Measurements from ENCODE around the gene MAGEB10.
"Not testable (repeated sequence)": the region's sequence is repeated elsewhere in the genome, so short reads cannot be mapped to it uniquely, and the experiment has no call there.

Gene MAGEB10

GRCh38 chrX:27796640-27797257 is 11.0 kb upstream of the MAGEB10 start:
- Histone ChIP-seq H3K27me3 (ENCODE audit: control insufficient read depth in 1 of 2, insufficient read depth in 1 of 2, low read length in 2 of 2) (no peaks in the 10 kb centered on the region), H3K4me3 (ENCODE audit: insufficient read depth in 1 of 2, low read depth in 1 of 2, low read length in 2 of 2) (no peak overlapping the region), H3K4ac (ENCODE audit: low read depth in 1 of 2, low read length in 2 of 2) (no peak overlapping the region), H3K23ac (ENCODE audit: low read length in 2 of 2) (no peak overlapping the region), H2BK15ac (ENCODE audit: low read depth, poor library complexity, severe bottlenecking) (no peak overlapping the region), H3K79me1 (replicated peaks; ENCODE audit: low read length, poor library complexity, severe bottlenecking) (no peaks in the 10 kb centered on the region), H3K9ac (ENCODE audit: low read length) (no peak overlapping the region), H3K14ac (ENCODE audit: low read length in 2 of 2) (no peak overlapping the region), H3K4me1 (ENCODE audit: control insufficient read depth, insufficient read depth, low read depth, low read length) (no peaks in the 10 kb centered on the region), H2AFZ (ENCODE audit: low read depth, low read length) (no peak overlapping the region), H2BK12ac (ENCODE audit: low read length in 2 of 2) (no peak overlapping the region), H3K9me3 (ENCODE audit: control insufficient read depth, low read length) (no peaks in the 10 kb centered on the region), H3K18ac (ENCODE audit: low read depth in 1 of 2, low read length in 2 of 2) (no peak overlapping the region), H3K27ac (ENCODE audit: low read length, poor library complexity, severe bottlenecking) (no peak overlapping the region), H4K91ac (ENCODE audit: low read length) (no peak overlapping the region), H2BK5ac (ENCODE audit: low read depth, low read length, poor library complexity, severe bottlenecking) (no peak overlapping the region), H2AK5ac (ENCODE audit: low read length, severe bottlenecking) (no peak overlapping the region), H4K8ac (ENCODE audit: low read length) (no peak overlapping the region), H2BK120ac (ENCODE audit: low read depth, low read length) (no peak overlapping the region), H3K36me3 (ENCODE audit: control insufficient read depth in 1 of 2, insufficient read depth in 2 of 2, low read depth in 1 of 2, low read length in 2 of 2) (no peaks in the 10 kb centered on the region), H3K4me2 (ENCODE audit: low read length, poor library complexity, severe bottlenecking) (no peak overlapping the region)
- DNase-seq: no peak
- WGBS: 100% methylated on average over 1 of the region's 6 CpGs

GRCh38 chrX:27797575-27797974 is 10.2 kb upstream of the MAGEB10 start:
- Histone ChIP-seq H3K4me3 (ENCODE audit: insufficient read depth in 1 of 2, low read depth in 1 of 2, low read length in 2 of 2) (no peak overlapping the region), H3K23ac (ENCODE audit: low read length in 2 of 2) (no peak overlapping the region), H2BK120ac (ENCODE audit: low read depth, low read length) (no peak overlapping the region), H4K8ac (ENCODE audit: low read length) (no peak overlapping the region), H4K91ac (ENCODE audit: low read length) (no peak overlapping the region), H3K18ac (ENCODE audit: low read depth in 1 of 2, low read length in 2 of 2) (no peak overlapping the region), H2AK5ac (ENCODE audit: low read length, severe bottlenecking) (no peak overlapping the region), H3K4me1 (ENCODE audit: control insufficient read depth, insufficient read depth, low read depth, low read length) (no peaks in the 10 kb centered on the region), H2BK12ac (ENCODE audit: low read length in 2 of 2) (no peak overlapping the region), H3K79me1 (replicated peaks; ENCODE audit: low read length, poor library complexity, severe bottlenecking) (no peaks in the 10 kb centered on the region), H2BK15ac (ENCODE audit: low read depth, poor library complexity, severe bottlenecking) (no peak overlapping the region), H3K27me3 (ENCODE audit: control insufficient read depth in 1 of 2, insufficient read depth in 1 of 2, low read length in 2 of 2) (no peaks in the 10 kb centered on the region), H3K4me2 (ENCODE audit: low read length, poor library complexity, severe bottlenecking) (no peak overlapping the region), H3K4ac (ENCODE audit: low read depth in 1 of 2, low read length in 2 of 2) (no peak overlapping the region), H2BK5ac (ENCODE audit: low read depth, low read length, poor library complexity, severe bottlenecking) (no peak overlapping the region), H3K14ac (ENCODE audit: low read length in 2 of 2) (no peak overlapping the region), H3K9me3 (ENCODE audit: control insufficient read depth, low read length) (no peaks in the 10 kb centered on the region), H2AFZ (ENCODE audit: low read depth, low read length) (no peak overlapping the region), H3K27ac (ENCODE audit: low read length, poor library complexity, severe bottlenecking) (no peak overlapping the region), H3K36me3 (ENCODE audit: control insufficient read depth in 1 of 2, insufficient read depth in 2 of 2, low read depth in 1 of 2, low read length in 2 of 2) (no peaks in the 10 kb centered on the region), H3K9ac (ENCODE audit: low read length) (no peak overlapping the region)
- DNase-seq: no peak
- WGBS: no CpG with 5 or more reads among the region's 1 CpG

- H2AFZ ChIP-seq (ENCODE audit: low read depth, low read length): no peak overlapping the region
- no peak overlapping the region for H4K8ac ChIP-seq (ENCODE audit: low read length)
- no peaks in the 10 kb centered on the region for H3K27me3 ChIP-seq (ENCODE audit: control insufficient read depth in 1 of 2, insufficient read depth in 1 of 2, low read length in 2 of 2)
- no peak overlapping the region for H3K23ac ChIP-seq (ENCODE audit: low read length in 2 of 2)
- WGBS: 97% methylated on average over 13 of the region's 14 CpGs
- no peak for DNase-seq
- no peak overlapping the region for H3K4me3 ChIP-seq (ENCODE audit: insufficient read depth in 1 of 2, low read depth in 1 of 2, low read length in 2 of 2)
- no peak overlapping the region for H3K4ac ChIP-seq (ENCODE audit: low read depth in 1 of 2, low read length in 2 of 2)
- no peak overlapping the region for H3K9ac ChIP-seq (ENCODE audit: low read length)
- no peaks in the 10 kb centered on the region for H3K79me1 ChIP-seq (replicated peaks; ENCODE audit: low read length, poor library complexity, severe bottlenecking)
- H2BK12ac ChIP-seq (ENCODE audit: low read length in 2 of 2): no peak overlapping the region
- no peaks in the 10 kb centered on the region for H3K4me1 ChIP-seq (ENCODE audit: control insufficient read depth, insufficient read depth, low read depth, low read length)
- H2BK5ac ChIP-seq (ENCODE audit: low read depth, low read length, poor library complexity, severe bottlenecking): no peak overlapping the region
- no peak overlapping the region for H2AK5ac ChIP-seq (ENCODE audit: low read length, severe bottlenecking)
- H3K14ac ChIP-seq (ENCODE audit: low read length in 2 of 2): no peak overlapping the region
- H4K91ac ChIP-seq (ENCODE audit: low read length): no peak overlapping the region
- H3K9me3 ChIP-seq (ENCODE audit: control insufficient read depth, low read length): no peaks in the 10 kb centered on the region
- H3K36me3 ChIP-seq (ENCODE audit: control insufficient read depth in 1 of 2, insufficient read depth in 2 of 2, low read depth in 1 of 2, low read length in 2 of 2): no peaks in the 10 kb centered on the region
- H3K18ac ChIP-seq (ENCODE audit: low read depth in 1 of 2, low read length in 2 of 2): no peak overlapping the region
- H3K4me2 ChIP-seq (ENCODE audit: low read length, poor library complexity, severe bottlenecking): no peak overlapping the region
- no peak overlapping the region for H2BK120ac ChIP-seq (ENCODE audit: low read depth, low read length)
- no peak overlapping the region for H2BK15ac ChIP-seq (ENCODE audit: low read depth, poor library complexity, severe bottlenecking)
- no peak overlapping the region for H3K27ac ChIP-seq (ENCODE audit: low read length, poor library complexity, severe bottlenecking)
Measured at GRCh38 chrX:27808226-27808625, 436 bp downstream of the MAGEB10 start.

- not testable (repeated sequence) for H2BK15ac ChIP-seq (ENCODE audit: low read depth, poor library complexity, severe bottlenecking); H3K27me3 ChIP-seq (ENCODE audit: control insufficient read depth in 1 of 2, insufficient read depth in 1 of 2, low read length in 2 of 2); H3K9ac ChIP-seq (ENCODE audit: low read length); H4K91ac ChIP-seq (ENCODE audit: low read length); H3K14ac ChIP-seq (ENCODE audit: low read length in 2 of 2); H3K9me3 ChIP-seq (ENCODE audit: control insufficient read depth, low read length); H3K4ac ChIP-seq (ENCODE audit: low read depth in 1 of 2, low read length in 2 of 2); H3K27ac ChIP-seq (ENCODE audit: low read length, poor library complexity, severe bottlenecking); H3K79me1 ChIP-seq (replicated peaks; ENCODE audit: low read length, poor library complexity, severe bottlenecking); H3K4me1 ChIP-seq (ENCODE audit: control insufficient read depth, insufficient read depth, low read depth, low read length); H3K18ac ChIP-seq (ENCODE audit: low read depth in 1 of 2, low read length in 2 of 2); DNase-seq; H2AFZ ChIP-seq (ENCODE audit: low read depth, low read length); H3K4me2 ChIP-seq (ENCODE audit: low read length, poor library complexity, severe bottlenecking); H3K23ac ChIP-seq (ENCODE audit: low read length in 2 of 2); H2BK5ac ChIP-seq (ENCODE audit: low read depth, low read length, poor library complexity, severe bottlenecking); H2BK120ac ChIP-seq (ENCODE audit: low read depth, low read length); H4K8ac ChIP-seq (ENCODE audit: low read length); H2BK12ac ChIP-seq (ENCODE audit: low read length in 2 of 2); H3K4me3 ChIP-seq (ENCODE audit: insufficient read depth in 1 of 2, low read depth in 1 of 2, low read length in 2 of 2); H3K36me3 ChIP-seq (ENCODE audit: control insufficient read depth in 1 of 2, insufficient read depth in 2 of 2, low read depth in 1 of 2, low read length in 2 of 2); H2AK5ac ChIP-seq (ENCODE audit: low read length, severe bottlenecking)
- 95% methylated on average over 3 of the region's 50 CpGs for WGBS
Measured at GRCh38 chrX:27808991-27809859, 1.4 kb downstream of the MAGEB10 start.
